GM08714 (cell line): ENCODE data around the gene TRDN.

Experiments used
- H3K4me3 ChIP-seq: fragments of 200-500 bp; sonication (Bioruptor generic); 2 replicates; pipeline ENCODE4 v1.5.1; 2014; ENCODE audit warnings: mild to moderate bottlenecking, low read length, inconsistent platforms
- ZNF274 ChIP-seq: IDR thresholded peaks from 2 replicates; pipeline ENCODE4 v1.6.1; 2012; ENCODE audit warnings: mild to moderate bottlenecking, low read depth, low read length

TRDN gene

DNA sequence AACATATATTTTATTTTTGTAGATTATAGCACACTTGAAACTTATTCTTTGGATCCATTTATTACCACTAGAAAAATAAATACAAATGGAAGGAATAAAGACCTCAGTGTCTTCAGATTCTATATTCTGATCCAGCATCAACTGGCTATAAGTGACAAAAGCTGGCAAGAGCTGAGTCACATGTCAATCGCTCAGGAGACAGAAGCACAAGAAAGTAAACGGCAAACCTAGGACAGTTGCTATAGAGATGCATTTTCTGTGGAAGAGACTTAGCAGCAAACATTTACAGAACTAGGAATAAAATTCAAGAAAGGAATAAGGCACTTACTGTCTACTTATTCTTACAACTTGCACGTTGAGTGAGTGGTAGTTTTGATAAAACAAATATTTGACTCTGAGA is 410.4 kb downstream of the TRDN start:
- TF ChIP-seq ZNF274, result no peak
- H3K4me3 ChIP-seq, result no peak overlapping the region

DNA sequence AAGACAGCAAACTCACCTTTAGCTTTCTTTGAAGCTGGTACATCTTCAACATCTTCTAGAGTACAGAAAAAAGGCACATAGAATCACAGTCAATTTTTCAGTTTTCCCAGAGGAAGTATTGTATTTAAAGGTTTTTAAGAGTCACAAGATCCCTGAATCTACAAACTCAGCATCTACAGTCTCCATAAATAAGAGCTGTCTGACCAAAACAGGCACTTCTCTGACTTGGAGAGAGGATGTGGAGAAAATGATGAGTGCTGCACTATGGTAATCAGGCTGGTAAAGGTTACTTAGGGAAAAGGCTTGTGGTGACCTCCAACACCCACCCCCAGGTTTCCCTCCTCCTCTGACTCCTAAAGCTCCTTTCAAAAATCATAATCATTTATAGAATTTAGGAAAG is 412.7 kb downstream of the TRDN start:
- H3K4me3 ChIP-seq, result no peak overlapping the region
- TF ChIP-seq ZNF274, result no peak

DNA sequence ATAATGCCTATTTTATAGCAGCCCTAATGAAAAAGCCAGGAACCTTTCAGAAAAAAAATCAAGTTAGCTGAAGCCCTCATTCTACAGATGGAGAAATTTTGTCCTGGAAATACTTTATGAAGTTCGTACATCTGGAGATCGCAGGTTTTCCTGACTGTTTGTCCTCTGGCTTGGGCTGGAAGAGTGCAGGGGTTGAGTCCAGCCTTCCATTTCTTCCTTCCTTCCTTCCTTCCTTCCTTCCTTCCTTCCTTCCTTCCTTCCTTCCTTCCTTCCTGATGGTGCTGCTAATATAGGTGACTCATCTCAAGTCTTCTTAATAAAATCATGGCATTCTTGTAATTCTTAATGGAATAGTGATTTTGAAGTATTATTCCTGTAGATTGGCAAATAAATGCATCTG is 413.3 kb downstream of the TRDN start:
- no peak overlapping the region for H3K4me3 ChIP-seq
- TF ChIP-seq ZNF274, result no peak

DNA sequence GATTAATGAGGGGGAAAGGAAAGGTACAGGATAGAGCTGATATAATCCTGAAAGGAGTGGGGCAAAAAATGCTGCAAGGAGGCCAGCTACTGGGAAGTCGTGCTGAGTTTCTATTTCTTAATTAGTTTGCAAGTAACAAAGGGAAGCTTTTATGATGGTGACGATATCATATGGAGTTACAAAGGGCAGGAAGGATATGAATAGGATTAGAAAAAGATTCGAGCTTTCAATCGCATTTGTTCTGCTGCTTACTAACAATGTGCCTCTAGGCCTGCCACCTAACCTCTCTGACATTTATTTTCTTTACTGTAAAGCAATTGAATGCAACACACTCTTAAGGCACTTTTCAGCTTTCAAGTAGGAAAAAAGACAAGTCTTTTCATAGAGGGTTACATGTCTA is 421.5 kb downstream of the TRDN start:
- H3K4me3 ChIP-seq, result no peak overlapping the region
- TF ChIP-seq ZNF274, result no peak

DNA sequence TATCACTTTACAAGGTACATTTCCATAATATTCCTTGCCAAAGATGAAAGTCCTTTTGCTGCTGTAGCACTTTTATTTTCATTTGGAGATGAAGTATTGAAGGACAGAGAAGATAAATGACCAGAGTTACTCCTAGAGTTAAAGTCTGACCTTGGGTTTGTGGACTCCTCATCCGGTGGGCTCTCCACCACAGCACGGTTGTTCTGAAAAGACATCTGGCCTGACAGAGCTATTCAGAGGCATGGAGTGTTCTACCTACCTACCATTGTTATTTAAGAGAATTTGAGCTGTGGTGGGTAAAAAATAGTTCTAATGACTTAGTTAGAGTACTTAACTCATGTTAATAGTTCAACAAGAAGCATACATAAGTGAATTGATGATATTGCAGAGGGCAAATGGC is 422.3 kb downstream of the TRDN start:
- H3K4me3 ChIP-seq, result no peak overlapping the region
- no peak for TF ChIP-seq ZNF274

DNA sequence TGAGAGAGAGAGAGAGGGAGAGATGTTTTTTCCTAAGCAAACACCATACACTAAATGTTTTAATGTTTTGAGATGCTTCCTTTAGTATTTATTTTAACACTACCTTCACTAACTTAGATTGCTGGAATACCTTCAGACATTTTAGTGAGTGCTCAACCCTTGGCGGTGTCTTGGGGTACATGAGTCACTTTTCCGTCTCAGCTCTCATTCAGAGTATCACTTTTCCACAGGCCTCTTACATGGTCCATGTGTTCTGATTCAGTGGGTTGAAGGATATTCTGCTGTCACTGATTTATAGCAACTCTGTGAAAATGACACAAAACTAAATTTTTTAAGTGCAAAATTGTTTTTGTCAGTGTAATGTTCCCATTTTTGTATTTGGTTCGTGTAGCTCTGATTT is 422.8 kb downstream of the TRDN start:
- no peak overlapping the region for H3K4me3 ChIP-seq
- TF ChIP-seq ZNF274, result no peak

DNA sequence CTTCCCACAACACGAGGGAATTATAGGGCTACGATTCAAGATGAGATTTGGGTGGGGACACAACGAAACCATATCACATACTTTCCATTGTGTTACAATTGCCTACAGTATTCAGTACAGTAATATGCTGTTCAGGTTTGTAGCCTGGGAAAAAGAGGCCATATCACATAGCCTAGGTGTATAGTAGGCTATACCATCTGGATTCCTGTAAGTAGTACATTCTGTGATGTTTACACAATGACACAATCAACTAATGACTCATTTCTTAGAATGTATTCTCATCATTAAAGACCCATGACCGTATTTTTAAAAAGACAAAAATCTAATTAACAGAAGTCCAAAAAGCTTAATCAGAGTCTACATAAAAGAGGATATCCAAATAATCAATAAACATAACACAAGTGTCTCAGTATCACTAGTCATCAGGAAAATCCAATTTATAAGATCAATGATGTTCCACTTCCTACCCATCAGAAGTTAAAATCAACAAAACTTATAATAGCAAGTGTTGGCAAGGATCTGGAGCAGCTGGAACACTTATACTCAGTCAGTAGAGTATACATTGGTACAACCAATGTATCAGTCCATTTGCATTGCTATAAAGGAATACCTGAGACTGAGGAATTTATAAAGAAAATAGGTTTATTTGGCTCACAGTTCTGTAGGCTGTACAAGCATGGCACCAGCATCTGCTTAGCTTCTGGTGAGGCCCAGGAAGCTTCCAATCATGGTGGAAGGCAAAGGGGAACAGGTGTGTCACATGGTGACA is 424.8 kb downstream of the TRDN start:
- H3K4me3 ChIP-seq, result no peak overlapping the region
- TF ChIP-seq ZNF274, result no peak

DNA sequence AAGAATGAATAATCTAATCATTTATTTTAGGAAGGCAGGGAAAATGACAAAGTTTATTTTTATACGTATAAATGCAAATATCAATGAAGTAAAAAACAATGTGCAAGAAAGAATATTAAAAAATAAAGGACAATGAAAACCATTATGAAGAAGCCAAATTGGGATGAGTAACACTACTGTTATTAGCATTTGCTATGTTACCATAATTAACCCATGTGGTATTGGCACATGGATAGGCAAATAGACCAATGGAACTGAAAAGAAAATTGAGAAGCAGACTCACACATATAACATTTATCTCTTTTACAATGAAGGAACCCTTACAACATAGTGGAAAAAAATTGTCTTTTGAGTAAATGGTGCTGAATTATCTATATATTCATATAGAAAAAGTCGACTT is 426.1 kb downstream of the TRDN start:
- no peak for TF ChIP-seq ZNF274
- H3K4me3 ChIP-seq, result no peak overlapping the region

DNA sequence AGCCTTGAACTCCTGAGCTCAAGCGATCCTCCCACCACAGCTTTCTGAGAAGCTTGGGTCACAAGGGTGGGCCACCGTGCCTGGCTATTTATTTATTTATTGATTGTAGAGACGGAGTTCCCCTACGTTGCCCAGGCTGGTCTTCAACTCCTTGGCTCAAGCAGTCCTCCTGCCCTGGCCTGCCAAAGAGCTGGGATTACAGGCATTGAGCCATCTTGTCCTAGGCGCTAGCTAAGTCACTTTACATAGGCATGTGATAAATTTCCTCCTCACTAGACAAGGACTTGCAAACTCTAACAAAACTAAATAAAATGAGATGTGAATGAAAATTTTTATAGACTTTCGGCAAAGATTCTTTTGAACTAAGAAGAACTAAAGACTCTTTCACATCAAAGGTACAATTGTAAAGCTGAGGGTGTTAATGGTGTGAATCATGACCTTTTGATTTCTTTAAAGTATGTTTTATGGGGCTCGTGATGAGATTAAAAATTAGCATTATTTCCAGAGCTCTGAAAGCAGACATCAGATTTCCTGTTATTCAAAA is 428.7 kb downstream of the TRDN start:
- no peak for TF ChIP-seq ZNF274
- no peak overlapping the region for H3K4me3 ChIP-seq

DNA sequence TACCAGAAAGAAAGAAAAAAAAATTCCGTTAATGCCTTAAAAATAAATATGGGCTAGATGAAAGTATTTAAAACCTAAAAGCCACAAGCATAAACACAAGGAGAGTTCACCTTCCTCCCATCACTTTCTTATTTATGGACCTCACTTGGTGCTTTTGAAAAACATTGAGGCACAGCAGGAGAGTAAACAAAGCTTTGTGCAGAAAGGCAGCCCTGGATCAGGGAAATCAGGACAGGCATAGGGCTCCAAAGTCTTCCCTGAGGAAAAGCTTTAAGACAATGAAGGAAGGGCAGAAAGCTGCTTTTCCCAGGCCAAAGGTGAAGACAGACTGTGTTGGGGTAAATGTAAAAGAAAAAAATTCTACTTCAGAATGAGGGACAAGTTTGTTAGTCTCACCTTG is 432.8 kb downstream of the TRDN start:
- H3K4me3 ChIP-seq, result no peak overlapping the region
- no peak for TF ChIP-seq ZNF274

DNA sequence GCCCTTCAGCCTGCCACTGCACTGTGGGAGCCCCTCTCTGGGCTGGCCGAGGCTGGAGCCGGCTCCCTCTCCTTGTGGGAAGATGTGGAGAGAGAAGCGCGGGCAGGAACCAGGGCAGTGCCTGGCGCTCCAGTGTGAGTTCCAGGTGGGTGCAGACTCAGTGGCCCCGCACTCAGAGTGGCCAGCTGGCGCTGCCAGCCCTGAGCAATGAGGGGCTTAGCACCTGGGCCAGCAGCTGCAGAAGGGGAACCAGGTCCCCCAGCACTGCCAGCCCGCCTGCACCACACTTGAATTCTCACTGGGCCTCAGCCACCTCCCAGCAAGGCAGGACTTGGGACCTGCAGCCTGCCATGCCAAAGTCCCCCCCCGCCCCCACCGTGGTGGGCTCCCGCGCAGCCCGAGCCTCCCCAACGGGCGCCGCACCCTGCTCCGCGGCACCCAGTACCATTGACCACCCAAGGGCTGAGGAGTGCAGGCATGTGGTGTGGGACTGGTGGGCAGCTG is 434.8 kb downstream of the TRDN start:
- TF ChIP-seq ZNF274, result no peak
- H3K4me3 ChIP-seq, result no peak overlapping the region

DNA sequence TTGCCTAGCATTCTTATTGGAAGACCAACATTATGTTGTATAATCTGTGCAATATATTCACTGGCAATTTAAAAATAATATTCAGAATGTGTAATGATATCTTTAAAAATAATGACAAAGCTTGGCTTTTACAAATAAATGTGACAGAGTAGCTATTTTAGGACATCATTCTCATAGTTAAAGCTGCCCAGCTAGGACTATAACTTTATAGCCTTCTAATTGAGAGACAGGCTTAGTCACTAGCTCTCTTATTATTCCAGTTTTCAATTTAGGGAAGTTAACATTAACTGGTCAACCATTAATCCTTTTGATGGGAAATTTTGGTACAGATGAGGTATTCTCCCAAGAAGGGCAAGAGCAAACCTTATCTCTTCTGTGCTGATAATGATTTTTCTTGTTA is 443.5 kb downstream of the TRDN start:
- H3K4me3 ChIP-seq, result no peak overlapping the region
- TF ChIP-seq ZNF274, result no peak

DNA sequence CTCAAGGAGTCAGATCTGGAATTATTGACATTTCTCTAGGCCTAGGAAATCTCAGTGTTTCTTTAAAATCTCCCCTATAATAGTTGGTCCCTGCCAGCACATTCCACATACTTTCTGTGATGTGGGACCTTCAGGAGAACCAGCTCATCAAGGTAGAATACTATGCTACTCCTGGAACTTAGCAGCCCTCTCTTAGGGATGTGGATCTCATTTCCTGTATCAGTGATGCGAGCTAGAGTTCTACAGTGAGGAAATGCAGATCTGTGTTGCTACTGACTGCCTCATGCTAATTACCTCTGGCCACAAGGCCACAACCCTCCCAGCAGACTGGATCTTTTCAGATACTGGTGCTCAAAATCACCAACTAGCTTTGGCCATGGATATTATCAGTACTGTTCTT is 446.9 kb downstream of the TRDN start:
- no peak overlapping the region for H3K4me3 ChIP-seq
- no peak for TF ChIP-seq ZNF274

DNA sequence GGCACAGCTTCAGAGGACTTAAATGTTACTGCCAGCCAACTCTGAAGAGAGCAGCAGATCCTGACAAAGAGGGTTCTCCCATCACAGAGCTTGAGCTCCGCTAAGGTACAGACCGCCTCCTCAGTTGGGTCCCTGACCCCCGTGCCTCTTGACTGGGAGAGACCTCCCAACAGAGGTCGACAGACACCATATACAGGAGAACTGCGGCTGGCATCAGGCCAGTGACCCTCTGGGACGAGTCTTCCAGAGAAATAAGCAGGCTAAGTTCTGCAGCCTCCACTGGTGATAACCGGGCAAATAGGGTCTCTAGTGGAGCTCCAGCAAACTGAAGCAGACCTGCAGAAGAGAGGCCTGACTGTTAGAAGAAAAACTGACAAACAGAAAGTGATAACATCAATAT is 453.8 kb downstream of the TRDN start:
- no peak for TF ChIP-seq ZNF274
- no peak overlapping the region for H3K4me3 ChIP-seq

DNA sequence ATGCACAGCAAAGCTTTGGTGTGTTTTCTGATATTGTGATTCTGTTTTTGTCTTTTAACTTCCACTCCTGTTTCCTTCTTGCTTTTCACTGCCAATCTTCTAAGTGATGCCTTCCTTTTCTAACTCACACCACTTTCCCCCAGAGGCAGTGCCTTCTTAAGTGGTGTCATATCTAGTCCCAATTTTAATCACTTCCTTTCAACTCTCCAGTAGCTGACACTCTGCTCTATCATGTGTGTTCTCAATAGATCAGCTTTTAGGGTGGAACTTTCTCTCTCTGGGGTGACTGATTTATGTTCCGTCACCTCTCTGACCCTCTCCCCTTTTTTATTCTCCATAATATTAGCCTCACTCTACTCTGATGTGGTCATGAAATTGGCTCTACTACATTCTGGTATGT is 460.0 kb downstream of the TRDN start:
- TF ChIP-seq ZNF274, result no peak
- H3K4me3 ChIP-seq, result no peak overlapping the region
